C4-2B (cell line): Measurements from ENCODE around the gene PUS3.

ENCODE experiments used
- CTCF ChIP-seq: fragments of 450-650 bp; conservative IDR thresholded peaks from 2 replicates; pipeline ENCODE4 v1.5.1; 2017; ENCODE audit warnings: mild to moderate bottlenecking
- ZFX ChIP-seq: fragments of 450-650 bp; IDR thresholded peaks from 2 replicates; pipeline ENCODE4 v1.6.1; 2017

GRCh38 chr11:125924384-125925007 lies 21.5 kb upstream of the PUS3 start:
- TF ChIP-seq CTCF (no peak), ZFX (no peak)
